GM10847 (cell line): ENCODE data around the gene KY.

Experiments used
- POLR2A ChIP-seq: IDR thresholded peaks from 2 replicates; pipeline ENCODE4 v1.6.1; 2011; ENCODE audit not compliant: insufficient read length; ENCODE audit errors: extremely low read depth

The KY gene

DNA sequence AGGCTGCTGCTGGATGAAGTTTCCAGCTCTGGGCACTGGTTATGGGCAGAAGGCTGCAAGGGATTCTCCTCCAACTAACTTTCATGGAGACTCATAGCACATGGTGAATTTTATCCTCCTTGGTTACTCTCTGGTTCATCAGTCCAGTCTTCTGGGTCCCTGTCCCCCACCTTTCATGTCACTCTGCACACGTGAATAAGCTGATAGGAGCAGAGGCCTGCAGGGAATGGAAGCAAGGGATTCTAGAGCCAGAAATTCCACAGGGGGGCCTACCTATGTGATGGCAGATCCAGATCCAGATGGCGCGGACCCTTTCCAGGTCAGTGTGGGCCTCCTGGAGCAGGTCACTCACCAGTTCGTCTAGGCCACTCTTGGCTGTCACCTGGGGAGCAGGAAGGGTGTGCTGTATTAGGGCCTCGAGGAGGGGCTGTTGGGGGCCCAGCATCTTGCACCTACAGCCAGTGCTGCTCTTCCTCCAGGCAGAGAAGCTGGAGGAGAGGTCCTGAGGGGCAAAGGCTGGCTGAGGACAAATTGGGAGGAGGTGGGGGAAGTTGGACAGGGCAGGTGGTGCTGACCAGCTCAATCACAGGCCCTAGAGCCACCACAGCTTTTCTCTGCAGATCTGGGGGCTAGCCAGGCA lies 30.2 kb downstream of the KY start:
- TF ChIP-seq POLR2A: no peak

DNA sequence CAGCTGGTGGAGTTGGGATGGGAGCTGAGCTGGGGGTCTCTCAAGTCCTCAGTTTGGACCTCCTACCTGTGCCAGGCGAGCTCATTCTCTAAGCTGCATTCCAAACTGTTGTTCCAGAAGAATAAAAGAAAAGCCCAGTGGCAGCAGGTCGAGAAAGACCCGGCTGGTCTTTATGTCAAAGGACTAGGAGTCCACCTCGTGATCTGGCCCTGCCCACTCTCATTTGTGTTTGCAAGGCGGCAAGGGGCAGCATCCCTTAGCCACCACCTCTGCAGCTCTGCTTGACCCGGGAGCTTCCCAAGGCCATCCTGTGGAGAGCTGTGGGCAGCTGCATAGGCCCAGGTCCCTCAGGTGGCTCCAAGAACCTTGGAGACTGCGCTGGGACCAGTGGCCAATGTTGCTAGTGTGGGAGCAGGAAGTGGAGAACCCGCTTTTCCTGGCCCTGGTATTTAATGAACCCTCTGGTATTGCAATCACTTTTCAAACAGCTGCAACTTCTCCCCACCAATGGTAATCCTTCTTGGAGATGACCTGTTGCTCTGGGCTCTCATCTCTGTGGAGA lies 30.9 kb downstream of the KY start:
- no peak for TF ChIP-seq POLR2A

DNA sequence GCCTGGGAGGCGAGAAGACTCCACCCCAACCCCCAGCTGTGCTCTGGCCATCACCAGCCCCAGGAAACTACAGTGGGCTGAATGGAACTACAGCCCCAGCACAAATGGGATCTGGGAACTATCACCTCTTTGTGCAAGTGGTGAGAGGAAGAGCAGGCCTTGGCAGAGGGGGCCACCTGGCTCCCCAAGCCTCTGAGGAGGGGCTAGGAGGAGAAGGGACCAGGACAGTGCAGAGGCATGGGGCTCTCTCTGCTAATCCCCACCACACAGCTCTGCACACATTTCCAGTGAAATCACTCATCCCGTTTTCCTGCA lies 31.6 kb downstream of the KY start:
- no peak for TF ChIP-seq POLR2A

DNA sequence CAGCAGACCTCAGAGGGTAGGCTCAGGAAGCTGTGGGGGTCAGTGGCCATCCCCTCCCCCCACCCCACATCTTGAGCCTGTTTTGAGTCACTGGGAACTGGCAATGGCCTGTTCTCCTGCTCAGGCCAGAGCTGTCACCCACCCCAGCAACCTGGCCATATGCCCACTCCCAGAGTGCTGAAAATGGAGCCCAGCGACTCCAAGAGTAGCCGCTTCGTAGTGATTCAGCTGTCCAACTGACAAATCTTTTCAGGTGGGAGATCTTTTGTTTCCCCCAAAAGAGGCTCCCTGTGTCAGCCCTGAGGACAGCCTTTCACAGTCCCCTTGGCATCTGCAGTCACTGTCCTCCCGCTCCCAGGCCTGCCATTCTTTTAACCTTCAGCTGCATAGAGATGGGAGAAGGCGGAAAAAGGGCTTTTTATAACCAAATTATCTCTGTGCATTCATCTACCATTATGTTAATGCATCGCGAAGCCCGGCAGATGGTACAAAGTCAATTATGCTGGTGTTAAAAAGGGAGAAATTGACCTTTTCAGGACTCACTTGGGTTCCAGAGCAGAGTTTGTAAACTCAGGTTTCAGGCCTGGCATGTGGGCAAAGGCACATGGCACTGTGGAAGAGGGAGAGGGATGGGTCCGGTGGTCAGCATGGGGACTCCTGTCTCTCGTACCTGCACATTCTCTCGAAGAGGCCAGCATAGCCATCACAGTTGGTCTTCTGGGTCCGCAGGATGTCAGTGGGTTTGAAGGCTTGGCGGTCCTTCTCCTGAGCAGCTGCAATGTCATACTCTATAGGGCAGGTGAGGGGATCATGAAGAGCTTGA lies 32.1 kb downstream of the KY start:
- no peak for TF ChIP-seq POLR2A

DNA sequence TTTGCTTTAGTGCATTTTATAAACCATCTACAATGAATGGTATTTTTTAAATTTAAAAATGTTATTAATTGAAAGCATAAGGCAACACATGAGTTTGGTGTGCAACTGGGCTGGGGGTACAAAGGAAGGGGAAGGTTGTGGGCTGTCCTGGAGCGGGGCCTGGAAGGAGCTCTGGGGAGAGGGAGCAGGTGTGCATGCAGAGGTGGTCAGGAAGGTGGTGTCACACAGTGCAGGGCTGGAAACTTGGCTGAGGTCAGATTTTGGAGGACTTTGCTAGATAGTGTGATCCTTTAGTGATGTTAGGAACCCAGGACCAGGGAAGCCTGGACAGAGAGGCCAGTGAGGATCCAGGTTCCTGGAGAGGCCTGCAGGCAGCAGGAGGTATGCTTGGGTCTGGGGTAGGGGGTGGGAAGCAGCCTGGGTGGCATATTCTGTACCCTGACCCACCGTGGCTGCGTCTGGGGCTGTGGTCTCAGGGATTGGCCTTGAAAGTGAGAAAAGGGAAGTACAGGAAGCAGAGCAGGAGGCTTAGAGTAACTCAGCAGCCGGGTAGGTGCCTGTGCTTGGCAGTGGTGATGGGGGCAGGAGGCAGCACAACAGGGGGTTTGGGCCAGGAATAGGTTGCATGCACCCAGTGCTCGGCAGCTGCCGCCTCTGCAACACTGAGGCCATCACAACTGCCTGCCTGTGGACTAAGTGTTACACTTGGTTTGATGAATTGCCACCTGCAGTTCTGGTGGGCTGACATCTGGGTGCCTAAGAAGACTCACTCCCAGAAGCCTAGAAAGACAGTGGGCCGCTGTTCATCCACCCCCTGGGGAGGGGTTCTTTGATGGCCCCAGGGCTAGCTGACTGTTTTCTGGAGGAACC lies 33.0 kb downstream of the KY start:
- no peak for TF ChIP-seq POLR2A

DNA sequence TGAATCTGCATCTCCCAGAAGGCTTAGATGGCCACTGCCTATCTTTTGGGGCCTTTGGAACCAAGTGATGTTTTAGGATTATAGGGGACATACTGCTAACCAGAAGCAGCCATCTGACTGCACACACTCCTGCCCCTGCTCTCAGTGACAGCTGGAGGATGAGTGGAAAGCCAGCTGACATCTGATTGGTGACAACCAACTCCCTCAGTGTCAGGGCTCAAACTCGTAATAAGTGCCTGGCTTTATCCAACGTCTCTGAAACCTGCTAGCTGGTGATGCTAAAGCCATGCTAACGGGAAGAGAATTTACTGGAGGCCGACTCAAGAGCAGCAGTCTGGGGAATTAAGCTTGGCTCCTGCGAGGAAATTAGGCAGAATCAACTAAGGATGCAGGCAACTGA lies 35.1 kb downstream of the KY start:
- no peak for TF ChIP-seq POLR2A

DNA sequence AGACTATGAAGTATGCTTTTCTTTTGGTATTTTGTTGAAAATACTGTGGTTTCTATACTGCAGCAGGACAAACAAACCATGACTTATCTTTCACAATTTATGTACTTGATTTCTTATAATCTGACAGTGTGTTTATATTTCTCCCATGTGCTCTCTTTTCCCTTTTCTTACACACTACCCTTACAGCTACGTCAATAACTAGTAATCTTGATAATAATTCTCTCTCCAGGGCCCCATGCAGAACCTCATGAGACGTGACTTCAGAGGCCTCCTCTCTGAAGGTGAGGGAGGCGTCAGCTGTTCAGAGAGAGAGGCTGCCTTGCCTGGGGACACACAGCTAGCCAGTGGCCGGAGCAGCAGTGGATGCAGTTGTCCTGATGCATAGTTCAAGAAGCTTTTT lies 35.9 kb downstream of the KY start:
- no peak for TF ChIP-seq POLR2A

DNA sequence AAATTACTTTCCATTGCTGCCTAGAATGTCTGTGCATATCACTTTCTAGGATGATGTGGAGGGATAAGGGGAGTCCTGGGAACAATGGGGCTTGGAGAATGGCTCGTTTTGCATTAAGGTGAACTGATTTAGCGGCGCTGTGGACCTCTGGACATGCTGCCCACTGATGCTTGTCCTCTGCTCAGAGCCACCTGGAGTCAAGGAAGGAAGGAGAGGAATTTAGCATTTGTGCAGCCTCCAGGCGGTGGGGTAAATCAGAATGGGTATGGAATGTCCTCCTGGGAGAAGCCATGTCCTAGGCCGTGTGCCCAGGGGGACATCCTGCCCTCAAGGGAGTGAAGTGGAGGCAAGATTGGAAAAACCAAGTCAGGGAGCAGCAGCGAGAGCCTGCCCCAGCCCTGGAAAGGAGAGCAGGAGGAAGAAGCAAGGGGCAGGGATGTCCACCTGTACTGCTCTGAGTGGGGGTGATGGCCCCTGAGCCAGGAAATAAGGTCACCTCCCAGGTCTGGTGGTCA lies 37.8 kb downstream of the KY start:
- TF ChIP-seq POLR2A: no peak

DNA sequence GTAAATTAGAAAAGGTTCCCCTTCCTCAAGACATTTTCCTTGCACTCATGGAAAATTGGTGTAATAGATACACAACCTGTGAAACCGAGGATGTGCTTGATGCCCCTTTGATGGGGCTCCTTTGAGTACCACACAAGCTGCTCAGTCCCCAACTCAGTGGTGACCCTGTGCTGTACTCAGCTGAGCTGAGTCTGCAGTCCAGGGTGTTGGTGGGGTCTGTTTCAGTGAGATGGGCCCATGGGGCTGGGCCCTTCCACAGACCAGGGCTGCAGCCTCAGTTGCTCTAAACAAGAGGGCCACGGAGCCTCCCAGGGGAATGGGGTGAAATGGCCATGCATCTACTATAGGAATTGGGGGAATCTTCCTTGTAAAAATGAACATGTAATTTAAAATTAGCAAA lies 39.3 kb downstream of the KY start:
- no peak for TF ChIP-seq POLR2A

DNA sequence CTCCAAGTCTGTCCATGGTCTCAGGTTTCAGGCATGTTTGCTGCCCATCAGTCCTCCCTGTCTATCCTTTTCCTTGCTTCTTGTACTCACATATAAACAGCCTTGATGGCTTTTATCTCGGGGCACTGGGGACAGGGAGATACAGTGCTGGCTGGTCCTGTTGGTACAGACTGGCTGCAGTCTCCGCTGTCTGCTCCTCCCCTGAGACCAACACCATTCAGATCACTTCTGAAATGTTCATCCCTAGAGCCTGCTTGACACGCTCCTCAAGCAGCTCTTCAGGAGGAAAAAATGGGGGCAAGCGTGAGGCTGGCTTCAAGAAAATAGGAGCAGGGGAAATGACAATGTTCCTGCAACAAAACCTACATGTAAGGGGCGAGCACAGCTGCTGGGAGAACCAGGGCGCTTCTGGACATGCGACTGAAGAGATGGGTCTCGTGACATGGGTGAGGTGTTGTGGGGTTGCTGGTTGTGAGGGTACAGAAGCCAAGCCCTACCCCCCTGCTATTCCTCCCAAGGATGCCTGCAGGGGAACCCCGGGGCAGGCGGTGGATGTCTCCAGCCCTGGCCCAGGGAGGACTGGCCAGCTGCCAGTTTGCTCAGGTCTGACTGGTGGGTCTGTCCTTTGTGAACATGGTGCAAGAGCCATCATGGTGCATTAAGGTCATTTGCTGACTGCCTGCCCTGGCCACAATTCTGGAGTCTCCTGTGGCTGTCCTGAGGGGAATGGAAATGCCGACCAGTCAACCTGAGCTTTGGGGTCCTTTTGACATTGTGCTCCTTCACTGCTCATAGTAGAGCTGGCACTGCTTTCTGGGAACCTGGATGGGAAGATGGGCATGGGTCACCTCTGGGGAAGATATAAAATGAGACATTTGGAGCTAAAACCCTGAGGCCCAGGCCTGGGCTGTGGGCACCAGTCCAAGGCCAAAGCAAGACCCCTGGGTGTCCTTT lies 40.1 kb downstream of the KY start:
- TF ChIP-seq POLR2A: no peak

DNA sequence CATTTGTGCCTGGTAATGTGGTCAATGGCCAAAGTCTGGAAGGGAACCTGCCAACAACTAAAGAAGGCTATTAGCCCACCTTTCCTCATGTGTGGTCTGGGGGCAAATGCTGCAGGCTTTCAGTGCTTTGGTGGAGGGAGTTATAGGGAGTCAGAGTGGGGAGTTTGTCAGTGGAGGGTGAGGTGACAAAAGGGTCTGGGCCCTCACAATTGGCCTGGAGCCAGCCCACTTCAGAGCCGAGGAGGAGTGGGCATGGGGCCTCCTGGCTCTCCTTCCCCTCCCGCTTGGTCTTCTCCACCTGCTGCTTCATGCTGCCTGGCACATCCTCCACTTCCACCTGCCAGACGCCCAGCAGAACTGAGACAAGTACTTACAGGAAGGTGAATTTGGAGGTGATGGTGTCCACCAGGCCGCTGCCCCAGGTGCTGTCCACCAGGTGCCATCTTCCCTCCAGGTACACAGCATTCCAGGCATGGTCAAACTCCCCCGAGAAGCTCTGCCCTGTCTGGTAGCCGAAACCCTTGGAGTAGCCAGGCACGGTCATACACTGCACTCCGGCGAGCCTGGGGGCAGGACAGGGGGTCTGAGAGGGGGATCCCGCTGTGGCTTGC lies 40.9 kb downstream of the KY start:
- no peak for TF ChIP-seq POLR2A

DNA sequence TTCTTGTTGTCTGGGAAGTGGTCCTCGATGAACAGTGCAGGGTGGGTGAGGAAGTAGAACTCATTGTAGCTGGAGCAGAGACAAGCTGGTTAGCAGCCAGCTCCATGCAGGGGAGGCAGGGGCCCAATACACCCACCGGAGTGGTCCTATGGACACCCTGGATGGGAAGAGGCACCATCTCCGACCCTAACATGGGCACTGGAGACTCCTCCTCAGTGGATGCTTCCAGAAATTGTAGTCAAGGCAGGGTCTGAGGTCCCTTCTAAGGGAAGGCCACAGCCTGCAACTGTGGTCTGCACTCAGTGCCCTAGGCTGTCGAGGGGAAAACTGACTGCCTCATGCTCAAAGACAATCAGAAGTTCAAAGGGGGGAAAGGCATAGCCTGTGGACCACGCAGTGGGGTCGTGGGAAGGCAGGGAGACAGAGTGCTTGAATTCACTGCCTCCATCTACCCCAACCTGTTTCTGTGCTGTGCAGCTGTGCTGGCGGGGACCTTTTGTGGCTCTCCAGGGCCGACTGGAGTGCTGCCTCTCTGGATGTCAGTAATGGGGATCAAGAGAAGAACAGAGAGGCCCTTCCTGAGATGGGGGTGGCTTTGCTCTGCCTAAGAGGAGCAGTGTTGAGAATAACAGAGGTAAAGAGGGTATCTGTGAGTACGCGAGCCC lies 41.9 kb downstream of the KY start:
- no peak for TF ChIP-seq POLR2A

DNA sequence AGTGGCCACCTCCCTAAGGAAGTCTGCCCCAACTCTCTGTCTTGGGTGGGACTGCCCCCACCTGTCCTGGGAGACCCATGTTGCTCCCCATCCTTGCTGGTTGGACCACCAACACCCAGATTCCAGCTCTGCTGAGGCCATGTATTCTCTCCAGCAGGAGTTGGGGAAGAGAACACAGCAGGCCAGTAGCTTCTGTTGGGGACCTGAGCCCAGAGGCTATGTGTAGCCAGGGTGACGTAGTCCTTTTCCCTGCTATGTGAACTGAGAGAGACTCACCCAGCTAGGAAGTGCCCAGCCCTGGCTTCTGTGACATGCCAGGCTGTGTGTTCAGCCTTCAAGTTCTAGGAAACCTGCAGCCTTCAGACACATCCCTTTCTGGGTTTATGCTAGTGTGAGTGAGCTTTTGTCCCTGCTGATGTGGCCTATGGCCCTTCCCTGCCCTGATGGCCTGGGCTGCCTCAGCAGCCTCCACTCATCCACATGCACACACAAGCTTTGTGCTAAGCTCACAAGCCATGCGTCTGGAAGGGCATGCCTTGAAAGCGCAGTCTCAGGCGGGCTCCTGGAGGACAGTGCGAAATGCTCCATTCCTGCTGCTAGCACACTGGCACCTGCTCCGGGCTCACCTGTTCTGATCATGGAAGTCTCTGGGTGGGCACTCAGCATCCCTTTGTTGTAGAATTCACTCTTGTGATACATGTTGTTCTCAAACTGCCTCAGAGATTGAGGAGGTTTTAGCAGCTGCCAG lies 42.6 kb downstream of the KY start:
- no peak for TF ChIP-seq POLR2A
